Natural killer cell treated with Interleukin-12 subunit alpha and Interleukin-12 subunit beta and Interleukin-15 and Interleukin-18, amount 100 ng/mL, for 72 hours (primary cell): ENCODE data around the gene BEST2. TPM values are rescaled to one million over a fixed set of nuclear protein-coding genes. Genes with fewer than 3 reads are reported as not detected.

Source experiments
- ATAC-seq, 2 donors: fragments of 150-1000 bp; cut with Tn5 transposase in 1 of 2; sonication (Bioruptor Pico), chemical (Tn5 transposase) in 1 of 2; 2 replicates each; pipeline ENCODE4 v1.10.0; 2021
- DNase-seq: peaks from one replicate; pipeline ENCODE4 v3.0.0; 2022; ENCODE audit warnings: low spot score
- H3K27ac Mint-ChIP-seq, 2 donors: 1 replicate in 1 of 2; 2 replicates in 1 of 2; pipeline ENCODE4 v1.8.0; 2022; ENCODE audit warnings: mixed read lengths in 2 of 2, mild to moderate bottlenecking in 1 of 2, moderate library complexity in 1 of 2
- H3K27me3 Mint-ChIP-seq, 2 donors: 1 replicate in 1 of 2; 2 replicates in 1 of 2; pipeline ENCODE4 v1.8.0; 2022; ENCODE audit warnings: mixed read lengths in 2 of 2
- H3K36me3 Mint-ChIP-seq: one replicate; pipeline ENCODE4 v1.8.0; 2022; ENCODE audit warnings: mixed read lengths
- H3K4me1 Mint-ChIP-seq, 2 donors: 1 replicate in 1 of 2; 2 replicates in 1 of 2; pipeline ENCODE4 v1.8.0; 2022; ENCODE audit warnings: low read depth in 2 of 2, mixed read lengths in 2 of 2, mild to moderate bottlenecking in 1 of 2
- H3K4me3 Mint-ChIP-seq: one replicate; pipeline ENCODE4 v1.8.0; 2022; ENCODE audit warnings: mixed read lengths
- H3K9me3 Mint-ChIP-seq: 2 replicates; pipeline ENCODE4 v1.8.0; 2022; ENCODE audit warnings: mixed read lengths
- total RNA-seq, 2 donors: library from RNA; stranded (reverse); gene quantifications; one replicate each; pipeline ENCODE4 v1.2.3, GENCODE V29; 2022

BEST2 gene
- total RNA-seq, 2 donors from 2014 or later = not detected

- ATAC-seq (no peak), DNase-seq (no peak)
- Mint-ChIP-seq H3K9me3 (no peaks in the 10 kb centered on the region), H3K27me3 (no peaks in the 10 kb centered on the region), H3K4me3 (peak overlapping the region; percentile 84), H3K4me1 (peaks cover 38 to 40% of the 10 kb centered on the region in 2 donors), H3K36me3 (peaks cover 17% of the 10 kb centered on the region), H3K27ac (peak overlapping the region; percentile 95 to 97)
Observed at GRCh38 chr19:12737835-12738351, 13.7 kb upstream of the BEST2 start.

DNA sequence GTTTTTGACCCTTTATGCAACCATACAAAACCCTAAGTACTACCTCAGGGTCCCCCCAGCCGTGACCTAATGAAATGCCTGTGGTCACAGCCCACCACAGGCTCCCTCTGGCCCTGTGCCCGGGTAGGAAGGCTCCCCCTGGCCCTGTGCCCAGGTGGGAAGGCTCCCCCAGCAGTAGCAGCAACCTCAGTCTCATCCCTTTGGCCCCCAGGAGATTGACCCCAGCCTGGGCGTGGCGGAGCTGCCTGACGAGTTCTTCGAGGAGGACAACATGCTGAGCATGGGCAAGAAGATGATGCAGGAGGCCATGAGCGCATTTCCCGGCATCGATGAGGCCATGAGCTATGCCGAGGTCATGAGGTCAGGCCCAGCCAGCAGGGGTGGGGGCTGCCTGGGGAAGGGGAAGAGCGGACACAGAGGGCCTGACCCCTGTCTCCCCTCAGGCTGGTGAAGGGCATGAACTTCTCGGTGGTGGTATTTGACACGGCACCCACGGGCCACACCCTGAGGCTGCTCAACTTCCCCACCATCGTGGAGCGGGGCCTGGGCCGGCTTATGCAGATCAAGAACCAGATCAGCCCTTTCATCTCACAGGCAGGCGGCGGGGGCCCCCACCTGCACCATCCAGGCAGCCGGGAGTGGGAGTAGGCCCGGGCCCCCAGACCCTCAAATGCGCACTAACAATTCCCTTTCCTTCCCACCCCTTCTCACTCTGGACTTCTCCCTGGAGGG is 6.3 kb upstream of the BEST2 start:
- H3K4me1 Mint-ChIP-seq = peaks cover 9 to 10% of the 10 kb centered on the region in 2 donors
- peaks cover 18% of the 10 kb centered on the region for H3K36me3 Mint-ChIP-seq

DNA sequence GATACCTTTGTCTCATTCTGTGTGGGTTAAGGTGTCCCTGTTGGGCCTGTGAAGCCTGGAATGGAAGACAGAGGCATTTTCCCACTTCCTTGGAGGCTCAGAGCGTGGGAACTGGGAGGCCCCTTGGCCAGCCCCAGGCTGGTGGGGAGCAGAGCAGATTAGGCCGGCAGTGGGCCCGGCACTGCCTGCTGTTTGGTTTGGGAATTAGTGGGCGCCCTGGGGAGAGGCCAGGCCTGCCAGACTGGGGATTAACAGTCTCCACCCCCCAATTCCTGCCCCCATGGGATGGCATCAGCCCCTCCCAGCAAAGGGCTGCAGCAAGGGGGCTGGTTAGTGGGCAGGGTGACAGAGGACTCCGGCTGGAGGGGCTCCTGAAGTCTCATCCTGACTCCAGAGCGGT is 3.1 kb upstream of the BEST2 start:
- no peak for ATAC-seq
- H3K9me3 Mint-ChIP-seq = no peaks in the 10 kb centered on the region
- no peak for DNase-seq
- no peak overlapping the region for H3K4me3 Mint-ChIP-seq
- no peak overlapping the region for H3K27ac Mint-ChIP-seq
- peaks cover 12% of the 10 kb centered on the region for H3K36me3 Mint-ChIP-seq
- H3K4me1 Mint-ChIP-seq = peaks cover 9 to 11% of the 10 kb centered on the region in 2 donors
- H3K27me3 Mint-ChIP-seq = peaks cover 8 to 16% of the 10 kb centered on the region in 2 donors

More for the DNA sequence above, 6.3 kb upstream of the BEST2 start:
- DNase-seq = no peak
- Mint-ChIP-seq H3K27ac (no peak overlapping the region), H3K4me3 (no peak overlapping the region), H3K27me3 (peaks cover 0 to 4% of the 10 kb centered on the region in 2 donors), H3K9me3 (no peaks in the 10 kb centered on the region)
- no peak for ATAC-seq

DNA sequence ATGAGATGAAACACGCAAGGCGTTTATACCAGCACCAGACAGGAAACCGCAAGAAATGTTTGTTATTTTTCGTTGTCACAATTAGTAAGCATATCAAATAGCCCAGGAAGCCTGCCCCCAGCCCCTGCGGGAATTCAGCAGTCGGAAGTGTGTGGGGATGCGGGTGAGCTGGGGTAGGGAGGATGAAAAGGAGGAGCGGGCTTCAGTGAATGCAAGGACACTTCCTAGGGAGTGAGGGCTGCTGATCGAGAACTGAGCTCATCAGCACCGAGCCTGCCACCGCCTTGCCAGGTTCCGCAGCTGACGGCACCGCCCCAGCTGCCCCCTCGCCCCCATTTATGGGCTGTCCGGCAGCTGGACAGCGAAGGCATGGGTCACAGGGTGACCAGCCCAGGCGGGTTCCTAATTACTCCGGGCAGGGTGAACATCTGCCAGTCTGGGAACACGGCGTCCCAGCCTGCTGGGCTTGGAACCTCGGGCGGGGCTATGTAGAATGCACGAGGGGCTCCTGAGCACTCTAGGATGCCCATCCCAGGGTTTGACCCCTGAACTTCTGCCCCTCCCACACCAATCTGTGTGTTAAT is 1.6 kb upstream of the BEST2 start:
- Mint-ChIP-seq H3K36me3 (peaks cover 12% of the 10 kb centered on the region), H3K4me1 (peaks cover 9 to 11% of the 10 kb centered on the region in 2 donors), H3K4me3 (peak overlapping the region; percentile 9), H3K27me3 (peaks cover 8 to 19% of the 10 kb centered on the region in 2 donors), H3K9me3 (no peaks in the 10 kb centered on the region), H3K27ac (no peak overlapping the region)
- no peak for DNase-seq
- no peak for ATAC-seq

- H3K36me3 Mint-ChIP-seq = peaks cover 12% of the 10 kb centered on the region
- H3K27me3 Mint-ChIP-seq = peaks cover 8 to 19% of the 10 kb centered on the region in 2 donors
- H3K27ac Mint-ChIP-seq = no peak overlapping the region
- H3K4me1 Mint-ChIP-seq = peaks cover 9 to 11% of the 10 kb centered on the region in 2 donors
- H3K9me3 Mint-ChIP-seq = no peaks in the 10 kb centered on the region
- DNase-seq (no peak), ATAC-seq (no peak)
- H3K4me3 Mint-ChIP-seq = no peak overlapping the region
Observed at GRCh38 chr19:12750851-12751250, 740 bp upstream of the BEST2 start.

DNA sequence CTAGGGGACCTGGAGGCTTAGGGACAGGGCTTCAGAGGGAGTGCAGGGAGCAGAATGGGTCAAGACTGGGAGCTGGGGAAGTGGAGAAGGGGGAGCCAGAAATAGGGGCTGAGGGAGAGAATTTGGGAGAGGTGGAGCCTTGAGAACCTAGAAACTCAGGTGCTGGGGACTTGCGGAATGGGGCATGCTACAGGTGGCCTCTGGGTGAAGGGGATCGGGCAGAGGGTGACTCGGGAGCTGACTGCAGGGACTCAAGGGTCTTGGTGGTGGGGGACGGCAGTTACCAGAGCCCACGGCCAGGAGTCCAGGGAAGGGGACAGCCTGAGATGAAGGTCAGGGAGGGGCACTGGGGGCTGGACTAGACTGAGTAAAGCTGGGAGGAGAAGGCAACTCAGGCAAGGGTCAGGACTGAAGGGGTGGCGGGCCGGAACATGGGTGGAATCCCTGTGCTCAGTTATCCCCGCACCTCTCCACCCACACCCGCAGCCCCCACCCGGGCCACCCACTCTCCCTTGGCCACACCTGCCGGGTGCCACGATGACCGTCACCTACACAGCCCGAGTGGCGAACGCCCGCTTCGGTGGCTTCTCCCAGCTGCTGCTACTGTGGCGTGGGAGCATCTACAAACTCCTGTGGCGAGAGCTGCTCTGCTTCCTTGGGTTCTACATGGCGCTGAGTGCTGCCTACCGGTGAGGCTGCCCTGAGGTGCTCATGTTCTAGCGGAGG is 628 bp downstream of the BEST2 start:
- no peak overlapping the region for H3K27ac Mint-ChIP-seq
- DNase-seq (no peak), ATAC-seq (no peak)
- no peaks in the 10 kb centered on the region for H3K9me3 Mint-ChIP-seq
- H3K27me3 Mint-ChIP-seq = peaks cover 8 to 22% of the 10 kb centered on the region in 2 donors
- H3K4me3 Mint-ChIP-seq = no peak overlapping the region
- H3K36me3 Mint-ChIP-seq = peaks cover 12% of the 10 kb centered on the region
- H3K4me1 Mint-ChIP-seq = peaks cover 9 to 11% of the 10 kb centered on the region in 2 donors

- Mint-ChIP-seq H3K27ac (no peak overlapping the region), H3K4me3 (no peak overlapping the region), H3K36me3 (no peaks in the 10 kb centered on the region), H3K27me3 (peaks cover 8 to 22% of the 10 kb centered on the region in 2 donors), H3K4me1 (peaks cover 9 to 11% of the 10 kb centered on the region in 2 donors), H3K9me3 (no peaks in the 10 kb centered on the region)
- ATAC-seq (no peak), DNase-seq (no peak)
Observed at GRCh38 chr19:12754465-12755196, 3.0 kb downstream of the BEST2 start.

DNA sequence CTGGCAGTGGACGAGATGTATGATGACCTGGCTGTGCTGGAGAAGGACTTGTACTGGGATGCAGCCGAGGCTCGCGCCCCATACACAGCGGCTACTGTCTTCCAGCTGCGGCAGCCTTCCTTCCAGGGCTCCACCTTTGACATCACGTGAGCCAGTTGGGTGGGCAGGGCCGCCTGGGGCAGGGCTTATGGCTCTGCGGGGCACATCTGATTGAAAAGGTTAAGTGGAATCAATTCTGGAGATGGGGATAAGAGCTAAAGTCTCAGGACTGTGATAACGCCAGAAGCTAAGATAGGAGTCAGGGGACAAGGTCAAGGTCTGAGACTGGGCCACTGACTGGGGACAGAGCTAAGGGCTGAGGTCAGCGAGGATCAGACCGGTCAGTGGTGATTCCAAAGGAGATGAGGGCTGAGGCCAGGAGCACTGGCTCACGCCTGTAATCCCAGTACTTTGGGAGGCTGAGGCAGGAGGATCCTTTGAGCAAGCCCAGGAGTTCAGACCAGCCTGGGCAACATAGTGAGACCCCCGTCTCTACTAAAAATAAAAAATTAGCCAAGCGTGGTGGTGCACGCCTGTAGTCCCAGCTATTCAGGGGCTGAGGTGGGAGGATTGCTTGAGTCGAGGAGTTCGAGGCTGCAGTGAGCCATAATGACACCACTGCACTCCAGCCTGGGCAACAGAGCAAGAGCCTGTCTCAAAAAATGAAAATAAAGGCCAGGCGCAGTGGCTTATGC is 4.7 kb downstream of the BEST2 start:
- H3K27ac Mint-ChIP-seq = no peak overlapping the region
- no peak overlapping the region for H3K4me3 Mint-ChIP-seq
- DNase-seq (no peak), ATAC-seq (no peak)
- H3K4me1 Mint-ChIP-seq = peaks cover 5 to 6% of the 10 kb centered on the region in 2 donors
- peaks cover 0 to 12% of the 10 kb centered on the region in 2 donors for H3K27me3 Mint-ChIP-seq
- H3K36me3 Mint-ChIP-seq = no peaks in the 10 kb centered on the region
- H3K9me3 Mint-ChIP-seq = no peaks in the 10 kb centered on the region

DNA sequence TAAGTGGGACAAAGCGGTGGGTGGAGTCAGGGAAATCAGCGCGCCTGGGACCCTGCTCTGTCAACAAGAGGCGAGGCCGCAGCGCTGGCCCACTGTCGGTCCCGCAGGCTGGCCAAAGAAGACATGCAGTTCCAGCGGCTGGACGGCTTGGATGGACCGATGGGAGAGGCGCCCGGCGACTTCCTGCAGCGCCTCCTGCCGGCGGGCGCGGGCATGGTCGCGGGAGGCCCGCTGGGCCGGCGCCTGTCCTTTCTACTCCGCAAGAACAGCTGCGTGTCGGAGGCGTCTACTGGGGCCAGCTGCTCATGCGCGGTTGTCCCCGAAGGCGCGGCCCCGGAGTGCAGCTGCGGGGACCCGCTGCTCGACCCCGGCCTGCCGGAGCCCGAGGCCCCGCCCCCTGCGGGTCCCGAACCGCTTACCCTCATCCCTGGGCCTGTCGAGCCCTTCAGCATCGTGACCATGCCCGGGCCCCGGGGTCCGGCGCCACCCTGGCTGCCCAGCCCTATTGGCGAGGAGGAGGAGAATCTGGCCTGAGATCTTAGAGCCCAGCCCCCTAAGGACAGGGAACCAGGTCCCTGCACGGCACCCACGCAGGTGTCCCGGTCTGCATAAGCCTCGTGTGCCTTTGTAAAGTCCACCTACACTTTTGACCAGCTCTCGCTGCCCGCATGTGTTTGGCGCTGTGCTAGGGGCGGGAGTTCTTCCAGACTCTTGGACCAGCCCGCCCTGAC is 6.1 kb downstream of the BEST2 start:
- H3K4me1 Mint-ChIP-seq = peaks cover 5 to 6% of the 10 kb centered on the region in 2 donors
- ATAC-seq = peak; percentile 83 to 86
- no peak overlapping the region for H3K27ac Mint-ChIP-seq
- DNase-seq = peak; percentile 83
- H3K36me3 Mint-ChIP-seq = no peaks in the 10 kb centered on the region
- no peaks in the 10 kb centered on the region for H3K9me3 Mint-ChIP-seq
- H3K4me3 Mint-ChIP-seq = no peak overlapping the region
- peaks cover 0 to 8% of the 10 kb centered on the region in 2 donors for H3K27me3 Mint-ChIP-seq

DNA sequence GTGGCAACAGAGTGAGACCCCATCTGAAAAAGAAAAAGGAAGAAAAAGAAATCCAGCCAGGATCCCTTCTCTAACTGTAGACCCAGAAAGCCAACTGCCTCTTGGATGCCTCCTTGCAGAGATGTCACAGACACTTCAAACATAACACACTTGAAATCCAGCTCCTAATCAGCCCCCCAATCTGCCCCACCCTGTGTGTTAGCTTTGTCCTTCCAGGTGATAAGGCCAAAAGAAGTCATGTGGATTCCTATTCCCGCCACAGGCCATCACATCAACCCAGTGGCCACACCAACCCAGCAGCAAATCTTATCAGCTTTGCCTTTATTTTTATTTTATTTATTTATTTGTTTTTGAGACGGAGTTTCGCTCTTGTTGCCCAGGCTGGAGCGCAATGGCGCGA is 8.1 kb downstream of the BEST2 start:
- Mint-ChIP-seq H3K27me3 (peaks cover 0 to 3% of the 10 kb centered on the region in 2 donors), H3K4me3 (no peak overlapping the region), H3K9me3 (no peaks in the 10 kb centered on the region), H3K4me1 (peaks cover 5 to 6% of the 10 kb centered on the region in 2 donors), H3K27ac (no peak overlapping the region), H3K36me3 (no peaks in the 10 kb centered on the region)
- ATAC-seq (no peak), DNase-seq (no peak)

- H3K27ac Mint-ChIP-seq = no peak overlapping the region
- DNase-seq (no peak), ATAC-seq (no peak)
- no peak overlapping the region for H3K4me3 Mint-ChIP-seq
- peaks cover 3 to 5% of the 10 kb centered on the region in 2 donors for H3K4me1 Mint-ChIP-seq
- no peaks in the 10 kb centered on the region for H3K27me3 Mint-ChIP-seq
- H3K36me3 Mint-ChIP-seq = no peaks in the 10 kb centered on the region
- H3K9me3 Mint-ChIP-seq = no peaks in the 10 kb centered on the region
Observed at GRCh38 chr19:12763100-12763499, 11.5 kb downstream of the BEST2 start.

- no peaks in the 10 kb centered on the region for H3K27me3 Mint-ChIP-seq
- peaks cover 3 to 5% of the 10 kb centered on the region in 2 donors for H3K4me1 Mint-ChIP-seq
- H3K27ac Mint-ChIP-seq = no peak overlapping the region
- DNase-seq (no peak), ATAC-seq (no peak)
- H3K4me3 Mint-ChIP-seq = no peak overlapping the region
- no peaks in the 10 kb centered on the region for H3K36me3 Mint-ChIP-seq
- H3K9me3 Mint-ChIP-seq = no peaks in the 10 kb centered on the region
Observed at GRCh38 chr19:12764698-12765097, 13.1 kb downstream of the BEST2 start.
